Measurements from ENCODE around the gene TFF2. TPM values are rescaled to one million over a fixed set of nuclear protein-coding genes. Genes with fewer than 3 reads are reported as not detected.

TFF2 gene
- total and polyA plus RNA-seq, 7 donors: not detected

GRCh38 chr21:42389449-42389835 is 38.6 kb upstream of the TFF2 start:
- no peak overlapping the region for H3K27ac ChIP-seq
- no peak for TF ChIP-seq CTCF (IDR thresholded peaks at IDR 0.05)
- WGBS, 3 donors: 52 to 62% (median 55%) methylated on average over 6 of the region's 6 CpGs
- H3K36me3 ChIP-seq (ENCODE audit: insufficient read depth in 1 of 2, low read depth in 1 of 2): no peaks in the 10 kb centered on the region
- no peaks in the 10 kb centered on the region for H3K4me1 ChIP-seq
- peak in 1 of 2 donors; percentile 11 for DNase-seq
- no peak for ATAC-seq
- H3K9me3 ChIP-seq: no peaks in the 10 kb centered on the region
- intact Hi-C loops (cut with DNase I): loop anchor here in 1 of 2 donors (10.0 kb wide), 1 partner anchor 245 kb away; no protein-coding TSS in a partner anchor
- peaks cover 0 to 44% (median 3%) of the 10 kb centered on the region in 3 donors for H3K27me3 ChIP-seq (ENCODE audit: insufficient read depth in 3 of 3, low read length in 2 of 3)
- H3K4me3 ChIP-seq: no peak overlapping the region

- Histone ChIP-seq H3K36me3 (ENCODE audit: insufficient read depth in 1 of 2, low read depth in 1 of 2) (no peaks in the 10 kb centered on the region), H3K27ac (no peak overlapping the region), H3K27me3 (ENCODE audit: insufficient read depth in 3 of 3, low read length in 2 of 3) (peaks cover 0 to 44% (median 3%) of the 10 kb centered on the region in 3 donors), H3K4me1 (no peaks in the 10 kb centered on the region), H3K4me3 (no peak overlapping the region), H3K9me3 (no peaks in the 10 kb centered on the region)
- peak in 1 of 2 donors; percentile 21 for DNase-seq
- ATAC-seq: no peak
- TF ChIP-seq CTCF (IDR thresholded peaks at IDR 0.05): no peak
- 60 to 66% (median 61%) methylated on average over 20 of the region's 20 CpGs for WGBS, 3 donors
- intact Hi-C loops (cut with DNase I): loop anchor here in 1 of 2 donors (10.0 kb wide), 1 partner anchor 244 kb away; no protein-coding TSS in a partner anchor
Observed at GRCh38 chr21:42388740-42389448, 38.1 kb upstream of the TFF2 start.

- no peaks in the 10 kb centered on the region for H3K36me3 ChIP-seq (ENCODE audit: insufficient read depth in 1 of 2, low read depth in 1 of 2)
- H3K9me3 ChIP-seq: no peaks in the 10 kb centered on the region
- DNase-seq (peak in 1 of 2 donors; percentile 12), ATAC-seq (no peak)
- H3K4me1 ChIP-seq: no peaks in the 10 kb centered on the region
- 83 to 90% (median 89%) methylated on average over 6 of the region's 6 CpGs for WGBS, 3 donors
- no peak overlapping the region for H3K27ac ChIP-seq
- intact Hi-C loops (cut with DNase I): loop anchor here in 1 of 2 donors (10.0 kb wide), 1 partner anchor 243 kb away; no protein-coding TSS in a partner anchor
- TF ChIP-seq CTCF (IDR thresholded peaks at IDR 0.05): no peak
- peaks cover 0 to 44% (median 5%) of the 10 kb centered on the region in 3 donors for H3K27me3 ChIP-seq (ENCODE audit: insufficient read depth in 3 of 3, low read length in 2 of 3)
- H3K4me3 ChIP-seq: no peak overlapping the region
Observed at GRCh38 chr21:42387843-42388340, 37.1 kb upstream of the TFF2 start.

- peaks cover 0 to 42% (median 5%) of the 10 kb centered on the region in 3 donors for H3K27me3 ChIP-seq (ENCODE audit: insufficient read depth in 3 of 3, low read length in 2 of 3)
- 35 to 43% (median 40%) methylated on average over 3 of the region's 3 CpGs for WGBS, 3 donors
- no peak overlapping the region for H3K4me3 ChIP-seq
- no peaks in the 10 kb centered on the region for H3K9me3 ChIP-seq
- intact Hi-C loops (cut with DNase I): loop anchor here in 1 of 2 donors (10.0 kb wide), 1 partner anchor 242 kb away; no protein-coding TSS in a partner anchor
- DNase-seq (no peak), ATAC-seq (no peak)
- no peaks in the 10 kb centered on the region for H3K36me3 ChIP-seq (ENCODE audit: insufficient read depth in 1 of 2, low read depth in 1 of 2)
- H3K27ac ChIP-seq: no peak overlapping the region
- no peaks in the 10 kb centered on the region for H3K4me1 ChIP-seq
- TF ChIP-seq CTCF (IDR thresholded peaks at IDR 0.05): no peak
Observed at GRCh38 chr21:42387164-42387563, 36.4 kb upstream of the TFF2 start.

All from psoas muscle (tissue), 8 donors.